Stimulated activated naive CD8-positive, alpha-beta T cell treated with anti-CD3 and anti-CD28 coated beads, Interleukin-15, Interleukin-2, amounts not matched to agents 100 U/mL and 50 U/mL, for 24 hours (primary cell): ENCODE data around the gene PHKA1.
"Not testable (repeated sequence)": the region's sequence is repeated elsewhere in the genome, so short reads cannot be mapped to it uniquely, and the experiment has no call there.

Source experiments
- ATAC-seq: fragments of 150-1000 bp; cut with Tn5 transposase; one replicate; pipeline ENCODE4 v1.10.0; 2021
- DNase-seq: peaks from one replicate; pipeline ENCODE4 v3.0.0; 2021

Gene PHKA1

GRCh38 chrX:72666451-72666850, 47.7 kb downstream of the PHKA1 start:
- DNase-seq (no peak), ATAC-seq (no peak)

GRCh38 chrX:72663737-72664136, 50.4 kb downstream of the PHKA1 start:
- no peak for ATAC-seq

GRCh38 chrX:72662020-72662747, 51.9 kb downstream of the PHKA1 start:
- ATAC-seq (no peak), DNase-seq (no peak)

More at GRCh38 chrX:72663737-72664136, 50.4 kb downstream of the PHKA1 start:
- no peak for DNase-seq

GRCh38 chrX:72659723-72660122, 54.4 kb downstream of the PHKA1 start:
- ATAC-seq (no peak), DNase-seq (no peak)

- no peak for ATAC-seq
- no peak for DNase-seq
These were observed 62.0 kb downstream of the PHKA1 start for GRCh38 chrX:72652082-72652481.

- ATAC-seq = no peak
These were observed 69.2 kb downstream of the PHKA1 start for GRCh38 chrX:72644946-72645345.

GRCh38 chrX:72641611-72642010, 72.5 kb downstream of the PHKA1 start:
- DNase-seq (no peak), ATAC-seq (no peak)

More at GRCh38 chrX:72644946-72645345, 69.2 kb downstream of the PHKA1 start:
- no peak for DNase-seq

GRCh38 chrX:72635930-72636329, 78.2 kb downstream of the PHKA1 start:
- ATAC-seq = no peak

GRCh38 chrX:72634331-72634730, 79.8 kb downstream of the PHKA1 start:
- no peak for ATAC-seq
- no peak for DNase-seq

More at GRCh38 chrX:72635930-72636329, 78.2 kb downstream of the PHKA1 start:
- DNase-seq = no peak

- no peak for DNase-seq
- no peak for ATAC-seq
These were observed 83.9 kb downstream of the PHKA1 start for GRCh38 chrX:72630185-72630584.

GRCh38 chrX:72624194-72624593, 89.9 kb downstream of the PHKA1 start:
- DNase-seq = no peak
- no peak for ATAC-seq

- DNase-seq = no peak
- peak; percentile 94 for ATAC-seq
These were observed 92.3 kb downstream of the PHKA1 start for GRCh38 chrX:72621625-72622485.

- peak; percentile 24 for ATAC-seq
- no peak for DNase-seq
These were observed 92.9 kb downstream of the PHKA1 start for GRCh38 chrX:72621163-72621562.

GRCh38 chrX:72620550-72621145, 93.5 kb downstream of the PHKA1 start:
- peak; percentile 34 for DNase-seq
- peak; percentile 82 for ATAC-seq

- ATAC-seq = no peak
- no peak for DNase-seq
These were observed 104.8 kb downstream of the PHKA1 start for GRCh38 chrX:72609313-72609712.

GRCh38 chrX:72604705-72605104, 109.4 kb downstream of the PHKA1 start:
- DNase-seq (no peak), ATAC-seq (no peak)

- no peak for DNase-seq
- no peak for ATAC-seq
These were observed 110.0 kb downstream of the PHKA1 start for GRCh38 chrX:72604112-72604511.

- not testable (repeated sequence) for DNase-seq, ATAC-seq
These were observed 123.1 kb downstream of the PHKA1 start for GRCh38 chrX:72591038-72591437.

GRCh38 chrX:72584163-72584562, 129.9 kb downstream of the PHKA1 start:
- ATAC-seq = no peak
- DNase-seq = no peak

GRCh38 chrX:72576141-72576894, 137.8 kb downstream of the PHKA1 start:
- ATAC-seq (no peak), DNase-seq (no peak)

- DNase-seq = no peak
- no peak for ATAC-seq
These were observed 141.0 kb downstream of the PHKA1 start for GRCh38 chrX:72573158-72573511.
